ENCODE data around the gene CRIP1. TPM values are rescaled to one million over a fixed set of nuclear protein-coding genes. Genes with fewer than 3 reads are reported as not detected.

CRIP1 gene
- total RNA-seq, 4 donors from 2014 or later, result 8.2 to 35.6 (median 24.7) TPM

DNA sequence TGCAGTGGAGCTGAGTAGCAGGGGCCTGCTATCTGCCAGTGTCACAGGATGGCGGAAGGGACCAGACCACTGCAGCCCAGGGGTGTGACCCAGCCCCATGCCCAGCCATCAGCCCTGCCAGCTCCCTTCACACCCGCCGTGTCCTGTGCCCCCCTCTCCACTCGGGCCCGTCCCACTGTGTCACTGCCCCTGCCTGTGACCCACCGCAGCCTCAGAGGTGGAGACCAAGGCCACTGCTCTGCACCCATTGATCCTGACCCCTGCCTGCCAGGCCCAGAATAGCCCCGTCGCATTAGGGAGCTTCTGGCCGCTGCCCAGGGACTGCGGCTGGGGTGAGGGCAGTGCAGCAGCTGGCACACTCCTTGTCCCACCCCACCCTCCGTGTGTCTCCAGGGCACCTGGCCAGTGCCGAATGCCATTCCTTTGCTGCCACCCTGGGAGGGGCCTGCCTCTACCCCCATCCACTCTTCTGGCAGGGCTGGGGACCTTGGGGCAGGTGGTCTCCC is 14.1 kb upstream of the CRIP1 start:
- no peak overlapping the region for H3K4me3 ChIP-seq
- TF ChIP-seq, protein P1, sequence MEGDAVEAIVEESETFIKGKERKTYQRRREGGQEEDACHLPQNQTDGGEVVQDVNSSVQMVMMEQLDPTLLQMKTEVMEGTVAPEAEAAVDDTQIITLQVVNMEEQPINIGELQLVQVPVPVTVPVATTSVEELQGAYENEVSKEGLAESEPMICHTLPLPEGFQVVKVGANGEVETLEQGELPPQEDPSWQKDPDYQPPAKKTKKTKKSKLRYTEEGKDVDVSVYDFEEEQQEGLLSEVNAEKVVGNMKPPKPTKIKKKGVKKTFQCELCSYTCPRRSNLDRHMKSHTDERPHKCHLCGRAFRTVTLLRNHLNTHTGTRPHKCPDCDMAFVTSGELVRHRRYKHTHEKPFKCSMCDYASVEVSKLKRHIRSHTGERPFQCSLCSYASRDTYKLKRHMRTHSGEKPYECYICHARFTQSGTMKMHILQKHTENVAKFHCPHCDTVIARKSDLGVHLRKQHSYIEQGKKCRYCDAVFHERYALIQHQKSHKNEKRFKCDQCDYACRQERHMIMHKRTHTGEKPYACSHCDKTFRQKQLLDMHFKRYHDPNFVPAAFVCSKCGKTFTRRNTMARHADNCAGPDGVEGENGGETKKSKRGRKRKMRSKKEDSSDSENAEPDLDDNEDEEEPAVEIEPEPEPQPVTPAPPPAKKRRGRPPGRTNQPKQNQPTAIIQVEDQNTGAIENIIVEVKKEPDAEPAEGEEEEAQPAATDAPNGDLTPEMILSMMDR (IDR thresholded peaks at IDR 0.05), result no peak
- TF ChIP-seq POLR2A (IDR thresholded peaks at IDR 0.05), result no peak

DNA sequence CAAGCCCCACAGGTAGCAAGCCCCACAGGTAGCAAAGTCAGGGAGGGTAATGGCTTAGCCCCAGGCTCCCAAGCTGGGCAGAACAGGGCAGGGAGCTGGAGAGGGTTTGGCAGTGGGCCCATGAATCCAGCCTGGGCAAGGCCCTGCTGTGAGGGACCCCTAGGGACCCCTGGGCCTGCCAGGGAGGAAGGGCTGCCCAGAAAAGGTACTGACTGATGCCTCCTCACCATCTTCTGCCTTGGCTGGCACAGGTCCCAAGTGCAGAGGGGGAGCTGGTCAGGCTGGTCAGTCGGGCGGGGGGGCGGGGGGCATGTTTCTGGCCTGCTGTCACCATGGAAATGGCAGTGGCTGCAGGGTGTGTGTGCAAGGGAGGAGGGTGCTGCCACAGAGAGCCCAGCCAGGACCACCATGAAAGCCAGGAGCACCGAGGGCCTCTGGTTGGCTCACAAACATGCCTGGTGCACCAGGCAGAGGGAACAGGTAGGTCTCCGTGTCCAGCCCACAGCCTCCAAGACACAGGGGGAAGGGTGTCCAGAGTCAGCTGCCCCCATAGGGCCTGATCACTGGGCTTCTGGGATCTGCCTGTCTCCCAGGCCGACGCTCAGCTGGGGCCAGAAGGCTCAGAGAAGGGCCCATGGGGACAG is 13.5 kb upstream of the CRIP1 start:
- Histone ChIP-seq H3K36me3 (peaks cover 0 to 27% (median 0%) of the 10 kb centered on the region in 3 donors), H3K4me3 (peak overlapping the region in 3 of 4 donors; percentile 60 to 86 (median 79)), H3K27ac (peak overlapping the region; percentile 78 to 95 (median 86)), H3K4me1 (peaks cover 57 to 96% (median 72%) of the 10 kb centered on the region in 3 donors), H3K27me3 (peaks cover 0 to 20% (median 0%) of the 10 kb centered on the region in 4 donors), H3K9me3 (no peaks in the 10 kb centered on the region)
- WGBS, 2 donors, result 7% methylated on average over 3 of the region's 7 CpGs; no CpG with 5 or more reads in 1 of the 2 donors
- TF ChIP-seq POLR2A (IDR thresholded peaks at IDR 0.05), result no peak
- TF ChIP-seq, protein P1 (IDR thresholded peaks at IDR 0.05), result no peak
- intact Hi-C loops (cut with DNase I), result no loop called here
- DNase-seq, result no peak

More for the DNA sequence above, 14.1 kb upstream of the CRIP1 start:
- H3K4me1 ChIP-seq, result peaks cover 63 to 97% (median 75%) of the 10 kb centered on the region in 3 donors
- H3K9me3 ChIP-seq, result no peaks in the 10 kb centered on the region
- peaks cover 0 to 16% (median 0%) of the 10 kb centered on the region in 4 donors for H3K27me3 ChIP-seq
- H3K36me3 ChIP-seq, result peaks cover 0 to 31% (median 0%) of the 10 kb centered on the region in 3 donors
- WGBS, 2 donors, result 74% methylated on average over 6 of the region's 12 CpGs; no CpG with 5 or more reads in 1 of the 2 donors
- DNase-seq, result no peak
- intact Hi-C loops (cut with DNase I), result no loop called here
- H3K27ac ChIP-seq, result peak overlapping the region in 3 of 4 donors; percentile 19 to 95 (median 90)

DNA sequence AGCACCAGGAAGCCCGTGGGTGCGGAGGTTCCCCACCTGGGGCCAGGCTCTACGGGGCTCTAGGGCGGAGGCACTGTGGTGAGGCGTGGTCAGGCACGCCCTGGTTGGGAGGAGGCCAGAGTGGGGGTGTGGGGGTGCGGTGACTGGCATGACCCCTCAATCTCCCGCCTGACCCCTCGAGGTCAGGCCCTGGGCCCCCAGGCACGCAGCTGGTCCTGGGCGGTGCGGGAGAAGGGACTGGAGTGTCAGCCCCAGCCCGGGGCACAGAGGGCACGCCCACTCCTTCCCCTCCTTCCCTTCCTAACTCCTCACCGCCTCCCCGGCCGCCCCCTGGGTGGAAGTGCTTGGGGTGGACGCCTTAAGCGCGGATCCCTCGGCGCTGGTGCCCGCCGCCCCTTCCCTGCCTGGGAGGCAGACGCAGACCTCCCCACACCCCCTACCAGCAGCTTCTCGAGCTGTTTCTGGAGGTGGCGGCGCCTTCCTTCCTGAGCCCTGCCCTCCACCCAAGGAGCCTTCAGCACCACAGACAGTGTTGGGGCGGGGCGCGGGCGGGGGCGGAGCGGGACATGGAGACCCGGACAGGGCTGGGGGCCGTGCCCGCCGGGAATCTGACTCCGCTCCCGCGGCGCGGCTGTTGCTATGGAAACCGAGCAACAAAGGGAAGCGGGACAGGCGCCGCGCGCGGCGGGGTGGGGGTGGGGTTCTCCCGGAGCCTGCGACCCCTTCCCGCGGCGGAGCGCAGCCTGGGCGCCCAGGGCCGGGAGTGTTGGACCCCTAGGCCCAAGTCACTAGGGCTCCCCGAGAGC is 12.8 kb upstream of the CRIP1 start:
- DNase-seq, result peak; percentile 41
- H3K4me3 ChIP-seq, result peak overlapping the region; percentile 46 to 86 (median 70)
- H3K4me1 ChIP-seq, result peaks cover 49 to 96% (median 70%) of the 10 kb centered on the region in 3 donors
- H3K27me3 ChIP-seq, result peaks cover 0 to 27% (median 0%) of the 10 kb centered on the region in 4 donors
- peaks cover 0 to 33% (median 0%) of the 10 kb centered on the region in 3 donors for H3K36me3 ChIP-seq
- intact Hi-C loops (cut with DNase I), result no loop called here
- no peaks in the 10 kb centered on the region for H3K9me3 ChIP-seq
- peak overlapping the region; percentile 78 to 95 (median 86) for H3K27ac ChIP-seq
- TF ChIP-seq, protein P1 (IDR thresholded peaks at IDR 0.05), result no peak
- no peak for TF ChIP-seq POLR2A (IDR thresholded peaks at IDR 0.05)
- WGBS, 2 donors, result 0 to 3% methylated on average over 7 to 10 of the region's 60 CpGs

DNA sequence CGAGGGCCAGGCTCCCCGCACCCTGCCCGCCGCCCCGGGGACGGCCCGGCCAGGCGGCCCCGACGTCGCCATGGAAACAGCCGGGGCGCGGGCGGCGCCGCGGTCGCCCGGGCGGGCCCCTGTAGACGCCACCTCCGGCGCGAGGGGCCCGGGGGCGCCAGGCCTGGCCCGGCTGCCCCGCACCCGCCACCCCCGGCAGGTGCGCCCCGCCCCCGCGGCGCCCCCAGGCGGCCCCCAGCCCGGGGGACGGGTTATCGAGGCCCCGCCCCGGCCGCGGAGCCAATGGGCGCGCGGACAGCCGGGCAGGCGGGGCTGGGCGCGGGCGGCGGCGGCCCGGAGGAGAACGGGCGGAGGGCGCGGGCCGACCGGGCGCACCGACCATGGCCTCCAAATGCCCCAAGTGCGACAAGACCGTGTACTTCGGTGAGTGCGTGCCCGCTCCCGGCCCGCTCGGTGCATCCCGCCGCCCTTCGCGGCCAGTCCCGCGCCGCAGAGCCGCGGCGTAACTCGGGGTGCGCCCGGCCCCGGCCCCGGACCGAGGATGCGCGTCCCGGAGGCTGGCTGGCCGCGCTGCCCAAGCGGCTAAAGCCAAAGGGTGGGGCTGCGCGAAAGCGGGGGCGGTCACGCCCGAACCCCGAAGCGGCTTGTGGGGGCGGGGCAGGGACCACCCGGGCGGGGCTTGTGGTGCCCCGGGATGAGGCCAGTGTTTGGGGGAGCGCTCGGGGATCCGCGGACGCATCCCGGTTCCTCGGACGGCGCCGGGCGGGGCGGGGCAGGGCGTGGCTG is 12.0 kb upstream of the CRIP1 start, which contains the start of gene CRIP2:
TSS of gene CRIP2 (plus strand) at position 339 of the 786 bp plus-strand sequence. CDS start at position 381, 42 bp downstream.
- H3K27me3 ChIP-seq, result peaks cover 0 to 30% (median 0%) of the 10 kb centered on the region in 4 donors
- intact Hi-C loops (cut with DNase I), result no loop called here
- TF ChIP-seq POLR2A (IDR thresholded peaks at IDR 0.05), result peak in 2 of 4 donors; percentile 33 to 50
- TF ChIP-seq, protein P1 (IDR thresholded peaks at IDR 0.05), result no peak
- H3K36me3 ChIP-seq, result peaks cover 0 to 35% (median 0%) of the 10 kb centered on the region in 3 donors
- WGBS, 2 donors, result no CpG with 5 or more reads among the region's 118 CpGs
- H3K4me3 ChIP-seq, result peak within 1 kb of the TSS; percentile 60 to 86 (median 75)
- H3K4me1 ChIP-seq, result peaks cover 45 to 96% (median 63%) of the 10 kb centered on the region in 3 donors
- peak within 1 kb of the TSS; percentile 81 to 95 (median 87) for H3K27ac ChIP-seq
- DNase-seq, result no peak
- H3K9me3 ChIP-seq, result no peaks in the 10 kb centered on the region

Measured in esophagus squamous epithelium (tissue), 5 donors.